HFF-Myc (cell line): Measurements from ENCODE around the gene ANKRD27.
"Not testable (repeated sequence)": the region's sequence is repeated elsewhere in the genome, so short reads cannot be mapped to it uniquely, and the experiment has no call there.

Experiments used
- DNase-seq: peaks from one replicate; pipeline ENCODE4 v3.0.0-alpha.2; 2011; ENCODE audit warnings: low read depth; ENCODE audit errors: extremely low read depth
- H3K4me3 ChIP-seq: replicated peaks from 2 replicates; pipeline ENCODE4 v1.5.1; 2011; ENCODE audit warnings: low read depth, mild to moderate bottlenecking, control low read depth, low read length
- TF ChIP-seq, protein P1 (sequence below): IDR thresholded peaks from 2 replicates; pipeline ENCODE4 v1.5.1; 2012; ENCODE audit warnings: mild to moderate bottlenecking, low read depth, low read length, control low read depth; ENCODE audit errors: missing control alignments

ANKRD27 gene

DNA sequence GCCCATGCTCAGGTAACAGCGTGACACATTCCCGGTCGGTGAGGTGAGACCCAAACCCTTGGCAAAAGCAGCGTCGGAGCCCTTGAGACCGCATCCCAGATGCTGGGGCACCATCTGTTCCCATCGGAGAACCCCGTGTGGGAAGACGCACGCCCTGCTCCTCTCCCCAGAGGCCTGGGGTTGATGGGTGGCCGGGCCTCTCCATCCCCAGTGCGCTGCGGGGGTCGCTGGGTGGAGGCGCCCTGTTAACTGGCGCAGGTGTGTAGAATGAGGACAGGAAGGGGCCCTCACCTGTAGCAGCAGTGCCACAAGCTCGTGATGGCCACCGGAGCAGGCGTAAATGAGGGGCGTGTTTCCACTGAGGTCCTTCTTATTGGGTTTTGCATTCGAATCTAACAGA, 69.4 kb downstream of the ANKRD27 start:
- DNase-seq = no peak
- no peak overlapping the region for H3K4me3 ChIP-seq
- TF ChIP-seq, protein P1, sequence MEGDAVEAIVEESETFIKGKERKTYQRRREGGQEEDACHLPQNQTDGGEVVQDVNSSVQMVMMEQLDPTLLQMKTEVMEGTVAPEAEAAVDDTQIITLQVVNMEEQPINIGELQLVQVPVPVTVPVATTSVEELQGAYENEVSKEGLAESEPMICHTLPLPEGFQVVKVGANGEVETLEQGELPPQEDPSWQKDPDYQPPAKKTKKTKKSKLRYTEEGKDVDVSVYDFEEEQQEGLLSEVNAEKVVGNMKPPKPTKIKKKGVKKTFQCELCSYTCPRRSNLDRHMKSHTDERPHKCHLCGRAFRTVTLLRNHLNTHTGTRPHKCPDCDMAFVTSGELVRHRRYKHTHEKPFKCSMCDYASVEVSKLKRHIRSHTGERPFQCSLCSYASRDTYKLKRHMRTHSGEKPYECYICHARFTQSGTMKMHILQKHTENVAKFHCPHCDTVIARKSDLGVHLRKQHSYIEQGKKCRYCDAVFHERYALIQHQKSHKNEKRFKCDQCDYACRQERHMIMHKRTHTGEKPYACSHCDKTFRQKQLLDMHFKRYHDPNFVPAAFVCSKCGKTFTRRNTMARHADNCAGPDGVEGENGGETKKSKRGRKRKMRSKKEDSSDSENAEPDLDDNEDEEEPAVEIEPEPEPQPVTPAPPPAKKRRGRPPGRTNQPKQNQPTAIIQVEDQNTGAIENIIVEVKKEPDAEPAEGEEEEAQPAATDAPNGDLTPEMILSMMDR = no peak

DNA sequence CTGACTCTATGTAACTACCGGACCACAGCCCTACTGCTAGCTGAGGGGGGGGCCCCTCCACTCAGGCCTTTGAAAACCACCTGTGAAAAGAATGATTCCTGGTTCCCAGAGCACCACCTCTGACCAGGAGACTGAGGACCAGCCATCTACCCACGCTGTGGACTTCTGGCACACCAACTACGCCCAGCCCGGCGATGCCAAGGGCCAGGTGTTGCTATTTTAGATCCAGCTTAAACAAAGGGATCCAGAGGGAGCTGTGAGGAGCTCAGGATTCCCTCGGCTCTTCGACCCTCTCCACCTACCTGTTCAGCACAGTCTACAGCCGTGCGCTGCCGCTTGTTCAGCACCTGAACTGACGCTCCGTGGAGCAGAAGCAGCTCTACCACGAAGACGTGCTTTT, 71.0 kb downstream of the ANKRD27 start:
- no peak for DNase-seq
- no peak overlapping the region for H3K4me3 ChIP-seq
- TF ChIP-seq, protein P1 = no peak

DNA sequence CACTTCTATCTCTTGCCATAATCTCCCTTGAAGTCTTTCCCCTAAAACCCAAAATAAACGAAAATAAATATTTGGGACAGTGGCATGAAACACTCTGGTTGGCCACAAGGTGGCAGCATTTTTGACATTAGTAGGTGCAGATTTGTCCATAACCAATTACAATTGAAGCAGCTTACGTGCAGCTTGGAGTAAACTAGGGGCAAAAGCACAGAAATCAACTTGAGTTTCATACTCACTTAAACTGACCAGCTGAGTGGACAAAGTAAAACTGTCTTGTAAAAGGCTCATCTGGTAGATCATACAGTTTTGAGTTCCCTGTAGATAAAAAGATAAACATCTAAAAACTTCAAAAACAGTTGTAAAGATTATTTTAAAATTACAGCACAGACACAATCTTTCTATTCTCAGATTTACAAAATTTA, 75.2 kb downstream of the ANKRD27 start:
- TF ChIP-seq, protein P1 = peak; percentile 72
- peak; percentile 19 for DNase-seq
- no peak overlapping the region for H3K4me3 ChIP-seq

DNA sequence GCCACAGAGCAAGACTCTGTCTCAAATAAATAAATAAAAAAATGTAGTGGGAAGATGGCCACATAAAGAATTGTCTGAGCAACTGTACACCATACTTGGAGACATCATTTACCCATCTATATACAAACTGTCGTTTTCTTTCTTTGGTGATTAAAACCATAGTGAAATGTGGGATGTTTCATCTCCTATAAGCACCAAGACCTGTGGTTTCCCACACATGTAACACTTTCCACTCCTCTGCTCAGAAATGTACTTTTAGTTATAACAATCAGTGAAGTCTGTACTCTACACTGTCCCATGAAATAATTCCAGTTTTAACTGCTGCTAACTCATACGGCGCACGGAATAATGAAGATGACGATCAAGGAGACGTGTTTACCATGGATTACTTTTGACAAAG, 75.7 kb downstream of the ANKRD27 start:
- H3K4me3 ChIP-seq = no peak overlapping the region
- TF ChIP-seq, protein P1 = no peak
- DNase-seq = no peak

DNA sequence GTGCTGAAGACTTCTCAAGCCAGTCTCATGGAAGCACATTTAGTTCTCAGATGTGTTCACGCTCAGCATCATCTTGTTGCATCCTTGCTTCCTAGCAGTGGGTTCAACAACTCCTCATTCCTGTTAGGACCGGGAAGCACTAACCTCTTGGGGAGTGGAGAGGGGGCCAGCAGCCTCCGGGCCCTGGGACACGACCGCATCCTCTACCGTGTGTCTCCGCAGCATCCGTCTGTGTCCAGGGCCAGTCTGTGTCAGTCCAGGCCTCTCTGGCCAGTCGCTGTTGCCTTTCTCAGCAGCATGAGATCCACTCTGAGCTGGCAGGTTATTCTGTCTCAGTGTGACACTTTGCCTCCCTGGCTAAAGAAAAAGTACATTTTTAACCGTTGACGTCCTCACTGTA, 77.0 kb downstream of the ANKRD27 start:
- H3K4me3 ChIP-seq = no peak overlapping the region
- TF ChIP-seq, protein P1 = no peak
- DNase-seq = no peak

DNA sequence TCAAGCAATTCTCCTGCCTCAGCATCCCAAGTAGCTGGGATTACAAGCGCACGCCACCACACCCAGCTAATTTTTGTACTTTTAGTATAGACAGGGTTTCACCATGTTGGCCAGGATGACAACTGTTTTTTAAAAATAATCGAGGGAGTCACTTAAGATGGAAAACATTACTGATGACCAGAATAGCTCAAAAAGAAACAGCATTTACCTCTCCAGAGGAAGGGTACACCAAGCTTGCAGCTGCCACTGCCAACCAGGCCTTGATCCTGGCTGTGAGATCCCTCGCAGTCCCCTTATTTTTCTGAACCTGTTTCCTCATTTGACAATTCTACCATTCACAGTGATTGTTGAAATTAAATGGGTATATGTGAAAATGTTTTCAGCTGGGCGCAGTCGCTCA, 79.5 kb downstream of the ANKRD27 start:
- H3K4me3 ChIP-seq = no peak overlapping the region
- DNase-seq = no peak
- TF ChIP-seq, protein P1 = no peak

DNA sequence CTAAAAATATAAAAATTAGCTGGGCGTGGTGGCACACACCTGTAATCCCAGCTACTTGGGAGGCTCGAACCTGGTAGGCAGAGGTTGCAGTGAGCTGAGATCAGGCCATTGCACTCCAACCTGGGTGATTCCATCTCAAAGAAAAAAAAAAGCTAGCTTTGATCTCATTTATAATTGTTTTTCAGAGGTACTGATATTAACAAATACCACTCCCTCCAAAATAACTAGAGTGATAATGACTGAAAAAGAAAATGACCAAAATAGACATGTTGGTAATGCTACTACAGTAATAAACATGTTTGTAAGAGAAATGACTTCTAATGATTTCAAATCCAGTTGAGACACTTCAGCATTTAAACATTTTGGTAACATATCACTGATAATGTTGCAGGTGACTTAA, 81.0 kb downstream of the ANKRD27 start:
- DNase-seq = no peak
- TF ChIP-seq, protein P1 = no peak
- no peak overlapping the region for H3K4me3 ChIP-seq

DNA sequence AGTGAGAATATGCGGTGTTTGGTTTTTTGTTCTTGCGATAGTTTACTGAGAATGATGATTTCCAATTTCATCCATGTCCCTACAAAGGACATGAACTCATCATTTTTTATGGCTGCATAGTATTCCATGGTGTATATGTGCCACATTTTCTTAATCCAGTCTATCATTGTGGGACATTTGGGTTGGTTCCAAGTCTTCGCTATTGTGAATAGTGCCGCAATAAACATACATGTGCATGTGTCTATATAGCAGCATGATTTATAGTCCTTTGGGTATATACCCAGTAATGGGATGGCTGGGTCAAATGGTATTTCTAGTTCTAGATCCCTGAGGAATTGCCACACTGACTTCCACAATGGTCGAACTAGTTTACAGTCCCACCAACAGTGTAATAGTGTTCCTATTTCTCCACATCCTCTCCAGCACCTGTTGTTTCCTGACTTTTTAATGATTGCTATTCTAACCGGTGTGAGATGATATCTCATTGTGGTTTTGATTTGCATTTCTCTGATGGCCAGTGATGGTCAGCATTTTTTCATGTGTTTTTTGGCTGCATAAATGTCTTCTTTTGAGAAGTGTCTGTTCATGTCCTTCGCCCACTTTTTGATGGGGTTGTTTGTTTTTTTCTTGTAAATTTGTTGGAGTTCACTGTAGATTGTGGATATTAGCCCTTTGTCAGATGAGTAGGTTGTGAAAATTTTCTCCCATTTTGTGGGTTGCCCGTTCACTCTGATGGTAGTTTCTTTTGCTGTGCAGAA, 87.1 kb downstream of the ANKRD27 start:
- H3K4me3 ChIP-seq = not testable (repeated sequence)

More for the DNA sequence above, 87.1 kb downstream of the ANKRD27 start:
- DNase-seq = not testable (repeated sequence)
